Trophoblast cell (in vitro differentiated cells and primary cell): ENCODE results near the gene AHDC1.
A peak's percentile ranks its signal among the peaks of the same experiment; 100 is the strongest.

Experiments
- DNase-seq, 2 donors: peaks; one replicate each; pipeline ENCODE4 v3.0.0-alpha.2; 2016
- H2AFZ ChIP-seq: 2 replicates; pipeline ENCODE4 v1.6.1; 2013; ENCODE audit warnings: low read length, moderate library complexity, mild to moderate bottlenecking; ENCODE audit not compliant: insufficient read depth, poor library complexity
- H2AK5ac ChIP-seq: 2 replicates; pipeline ENCODE4 v1.6.1; 2013; ENCODE audit warnings: mild to moderate bottlenecking, low read length
- H2BK120ac ChIP-seq: 2 replicates; pipeline ENCODE4 v1.6.1; 2013; ENCODE audit warnings: low read length, mild to moderate bottlenecking, moderate library complexity; ENCODE audit not compliant: insufficient read depth, poor library complexity
- H2BK12ac ChIP-seq: 2 replicates; pipeline ENCODE4 v1.6.1; 2013; ENCODE audit warnings: mild to moderate bottlenecking, low read length, moderate library complexity
- H2BK5ac ChIP-seq: 2 replicates; pipeline ENCODE4 v1.6.1; 2013; ENCODE audit warnings: low read length, low read depth, moderate library complexity, mild to moderate bottlenecking; ENCODE audit not compliant: poor library complexity
- H3K14ac ChIP-seq: 2 replicates; pipeline ENCODE4 v1.6.1; 2013; ENCODE audit warnings: mild to moderate bottlenecking, low read length
- H3K18ac ChIP-seq: 2 replicates; pipeline ENCODE4 v1.6.1; 2013; ENCODE audit warnings: mild to moderate bottlenecking, low read length
- H3K23ac ChIP-seq: 2 replicates; pipeline ENCODE4 v1.6.1; 2013; ENCODE audit warnings: low read length
- H3K27ac ChIP-seq: 2 replicates; pipeline ENCODE4 v1.5.1; 2013; ENCODE audit warnings: low read depth, mild to moderate bottlenecking, inconsistent platforms, low read length, moderate library complexity
- H3K27me3 ChIP-seq: 2 replicates; pipeline ENCODE4 v1.6.1; 2013; ENCODE audit warnings: inconsistent platforms, mild to moderate bottlenecking, low read length, moderate library complexity; ENCODE audit not compliant: insufficient read depth
- H3K36me3 ChIP-seq, 2 experiments: 1 replicate in 1 of 2; 2 replicates in 1 of 2; pipeline ENCODE4 v1.6.1; 2013; ENCODE audit warnings: low read length in 2 of 2, mild to moderate bottlenecking in 2 of 2, moderate library complexity in 1 of 2; ENCODE audit not compliant: insufficient read depth in 2 of 2, control insufficient read depth in 1 of 2
- H3K4ac ChIP-seq: 2 replicates; pipeline ENCODE4 v1.6.1; 2013; ENCODE audit warnings: low read depth, mild to moderate bottlenecking, low read length, moderate library complexity
- H3K4me1 ChIP-seq, 2 experiments: 1 replicate in 1 of 2; 2 replicates in 1 of 2; pipeline ENCODE4 v1.6.1; 2013; ENCODE audit warnings: low read length in 2 of 2, mild to moderate bottlenecking in 2 of 2, moderate library complexity in 1 of 2; ENCODE audit not compliant: insufficient read depth in 2 of 2, control insufficient read depth in 1 of 2
- H3K4me2 ChIP-seq: 2 replicates; pipeline ENCODE4 v1.6.1; 2013; ENCODE audit warnings: inconsistent platforms, mild to moderate bottlenecking, low read length, moderate library complexity
- H3K4me3 ChIP-seq: 2 replicates; pipeline ENCODE4 v1.5.1; 2013; ENCODE audit warnings: mild to moderate bottlenecking, low read depth, low read length, inconsistent platforms
- H3K79me1 ChIP-seq: one replicate; pipeline ENCODE4 v1.6.1; 2013; ENCODE audit warnings: low read length
- H3K79me2 ChIP-seq: 2 replicates; pipeline ENCODE4 v1.6.1; 2013; ENCODE audit warnings: low read length, mild to moderate bottlenecking; ENCODE audit not compliant: control insufficient read depth, insufficient read depth, poor library complexity
- H3K9ac ChIP-seq: 2 replicates; pipeline ENCODE4 v1.6.1; 2013; ENCODE audit warnings: mild to moderate bottlenecking, low read length
- H3K9me3 ChIP-seq: 2 replicates; pipeline ENCODE4 v1.6.1; 2013; ENCODE audit warnings: low read depth, mild to moderate bottlenecking, control low read depth, inconsistent platforms, low read length; ENCODE audit not compliant: insufficient read depth
- H4K12ac ChIP-seq: 2 replicates; pipeline ENCODE4 v1.6.1; 2013; ENCODE audit warnings: low read depth, mild to moderate bottlenecking, low read length, moderate library complexity
- H4K8ac ChIP-seq: 2 replicates; pipeline ENCODE4 v1.6.1; 2013; ENCODE audit warnings: low read depth, mild to moderate bottlenecking, low read length, moderate library complexity
- H4K91ac ChIP-seq: one replicate; pipeline ENCODE4 v1.6.1; 2013; ENCODE audit warnings: low read depth, mild to moderate bottlenecking, low read length, moderate library complexity
- WGBS: extraction: QIAGEN DNeasy Blood & Tissue Kit; methylation state at CpG from one replicate; pipeline ENCODE4 v1.1.7; 2013; ENCODE audit warnings: missing lambda C conversion rate; ENCODE audit not compliant: insufficient read length, insufficient coverage; ENCODE audit errors: extremely low coverage; 5-methylcytosine and 5-hydroxymethylcytosine counted together

Gene AHDC1

GRCh38 chr1:27544834-27545233 lies 59.1 kb downstream of the AHDC1 start:
- Histone ChIP-seq H3K27me3 (no peaks in the 10 kb centered on the region), H2BK5ac (peak overlapping the region; percentile 2), H2AK5ac (no peak overlapping the region), H3K4ac (no peak overlapping the region), H3K4me2 (no peak overlapping the region), H3K18ac (peak overlapping the region; percentile 3), H2BK120ac (peak overlapping the region; percentile 62), H4K12ac (no peak overlapping the region), H2BK12ac (peak overlapping the region; percentile 30), H3K36me3 (peaks cover 55 to 61% of the 10 kb centered on the region in 2 experiments), H4K91ac (peak overlapping the region; percentile 44), H3K79me1 (peaks cover 35% of the 10 kb centered on the region), H3K79me2 (peaks cover 3% of the 10 kb centered on the region), H3K27ac (peak overlapping the region; percentile 44), H3K4me3 (no peak overlapping the region), H3K23ac (no peak overlapping the region), H3K14ac (no peak overlapping the region), H3K9me3 (peaks cover 2% of the 10 kb centered on the region), H3K4me1 (peaks cover 38% of the 10 kb centered on the region in 2 experiments), H3K9ac (no peak overlapping the region), H4K8ac (no peak overlapping the region), H2AFZ (no peak overlapping the region)
- no CpG with 5 or more reads among the region's 7 CpGs for WGBS
- DNase-seq = no peak

GRCh38 chr1:27543284-27543683 lies 60.7 kb downstream of the AHDC1 start:
- Histone ChIP-seq H2AFZ (no peak overlapping the region), H3K79me2 (peaks cover 3% of the 10 kb centered on the region), H3K4me2 (no peak overlapping the region), H3K18ac (peak overlapping the region; percentile 5), H4K12ac (no peak overlapping the region), H2BK120ac (peak overlapping the region; percentile 62), H2AK5ac (peak overlapping the region; percentile 20), H3K36me3 (peaks cover 41 to 48% of the 10 kb centered on the region in 2 experiments), H3K4ac (no peak overlapping the region), H2BK12ac (no peak overlapping the region), H2BK5ac (peak overlapping the region; percentile 2), H3K9ac (no peak overlapping the region), H4K8ac (no peak overlapping the region), H3K14ac (peak overlapping the region; percentile 13), H3K79me1 (peaks cover 38% of the 10 kb centered on the region), H3K27ac (peak overlapping the region; percentile 76), H4K91ac (peak overlapping the region; percentile 41), H3K9me3 (peaks cover 2% of the 10 kb centered on the region), H3K27me3 (no peaks in the 10 kb centered on the region), H3K4me1 (peaks cover 46 to 50% of the 10 kb centered on the region in 2 experiments), H3K4me3 (no peak overlapping the region), H3K23ac (no peak overlapping the region)
- DNase-seq = no peak
- WGBS = no CpG with 5 or more reads among the region's 6 CpGs

- WGBS = no CpG with 5 or more reads among the region's 19 CpGs
These were observed 61.3 kb downstream of the AHDC1 start for GRCh38 chr1:27542463-27543273.

GRCh38 chr1:27539901-27540861 lies 63.8 kb downstream of the AHDC1 start:
- Histone ChIP-seq H3K9me3 (no peaks in the 10 kb centered on the region), H2BK5ac (peak overlapping the region; percentile 68), H4K8ac (peak overlapping the region; percentile 39), H4K12ac (peak overlapping the region; percentile 21), H3K18ac (peak overlapping the region; percentile 57), H2AK5ac (peak overlapping the region; percentile 20), H3K4me3 (no peak overlapping the region), H3K14ac (peak overlapping the region; percentile 70), H3K23ac (no peak overlapping the region), H3K79me1 (peaks cover 49% of the 10 kb centered on the region), H3K4me1 (peaks cover 60 to 66% of the 10 kb centered on the region in 2 experiments), H3K4me2 (peak overlapping the region; percentile 14), H2BK12ac (peak overlapping the region; percentile 61), H2BK120ac (peak overlapping the region; percentile 28), H2AFZ (no peak overlapping the region), H4K91ac (peak overlapping the region; percentile 84), H3K27ac (peak overlapping the region; percentile 72), H3K27me3 (no peaks in the 10 kb centered on the region), H3K4ac (peak overlapping the region; percentile 39), H3K9ac (no peak overlapping the region), H3K36me3 (peaks cover 29 to 36% of the 10 kb centered on the region in 2 experiments), H3K79me2 (peaks cover 8% of the 10 kb centered on the region)
- DNase-seq = peak; percentile 79 to 85
- WGBS = no CpG with 5 or more reads among the region's 9 CpGs

More at GRCh38 chr1:27542463-27543273, 61.3 kb downstream of the AHDC1 start:
- H3K9me3 ChIP-seq = peaks cover 2% of the 10 kb centered on the region
- peak overlapping the region; percentile 31 for H3K14ac ChIP-seq
- peaks cover 3% of the 10 kb centered on the region for H3K79me2 ChIP-seq
- H3K27ac ChIP-seq = peak overlapping the region; percentile 76
- H3K18ac ChIP-seq = peak overlapping the region; percentile 65
- DNase-seq = peak; percentile 97
- peaks cover 38% of the 10 kb centered on the region for H3K79me1 ChIP-seq
- no peak overlapping the region for H3K23ac ChIP-seq
- H2AFZ ChIP-seq = no peak overlapping the region
- H3K4me1 ChIP-seq = peaks cover 48 to 50% of the 10 kb centered on the region in 2 experiments
- peak overlapping the region; percentile 41 for H4K91ac ChIP-seq
- peaks cover 35 to 42% of the 10 kb centered on the region in 2 experiments for H3K36me3 ChIP-seq
- H2BK12ac ChIP-seq = peak overlapping the region; percentile 29
- H4K12ac ChIP-seq = no peak overlapping the region
- H2AK5ac ChIP-seq = peak overlapping the region; percentile 5
- no peaks in the 10 kb centered on the region for H3K27me3 ChIP-seq
- no peak overlapping the region for H3K4me3 ChIP-seq
- no peak overlapping the region for H3K9ac ChIP-seq
- H4K8ac ChIP-seq = peak overlapping the region; percentile 28
- peak overlapping the region; percentile 14 for H2BK120ac ChIP-seq
- peak overlapping the region; percentile 29 for H3K4ac ChIP-seq
- peak overlapping the region; percentile 54 for H2BK5ac ChIP-seq
- no peak overlapping the region for H3K4me2 ChIP-seq
